ENCODE data around the gene DCX.

Gene DCX

GRCh38 chrX:111309083-111309482, 102.9 kb downstream of the DCX start:
- DNase-seq (ENCODE audit: low read depth in 1 of 2, low spot score in 1 of 2), result no peak

GRCh38 chrX:111308039-111308438, 104.0 kb downstream of the DCX start:
- DNase-seq (ENCODE audit: low read depth in 1 of 2, low spot score in 1 of 2), result no peak

GRCh38 chrX:111302284-111302683, 109.7 kb downstream of the DCX start:
- DNase-seq (ENCODE audit: low read depth in 1 of 2, low spot score in 1 of 2), result no peak

GRCh38 chrX:111288841-111289240, 123.2 kb downstream of the DCX start:
- DNase-seq (ENCODE audit: low read depth in 1 of 2, low spot score in 1 of 2), result no peak

- DNase-seq (ENCODE audit: low read depth in 1 of 2, low spot score in 1 of 2), result no peak
Observed at GRCh38 chrX:111284631-111285293, 127.2 kb downstream of the DCX start.

GRCh38 chrX:111283446-111283845, 128.5 kb downstream of the DCX start:
- no peak for DNase-seq (ENCODE audit: low read depth in 1 of 2, low spot score in 1 of 2)

- no peak for DNase-seq (ENCODE audit: low read depth in 1 of 2, low spot score in 1 of 2)
Observed at GRCh38 chrX:111282991-111283390, 129.0 kb downstream of the DCX start.

GRCh38 chrX:111282139-111282538, 129.9 kb downstream of the DCX start:
- no peak for DNase-seq (ENCODE audit: low read depth in 1 of 2, low spot score in 1 of 2)

- DNase-seq (ENCODE audit: low read depth in 1 of 2, low spot score in 1 of 2), result no peak
Observed at GRCh38 chrX:111270339-111270738, 141.7 kb downstream of the DCX start, which contains the start of gene CAPN6. Gene CAPN6, minus strand, starts transcription at chrX:111270483. Its CDS starts 6,547 bp downstream, at chrX:111263936.

- no peak for DNase-seq (ENCODE audit: low read depth in 1 of 2, low spot score in 1 of 2)
Observed at GRCh38 chrX:111268506-111268905, 143.5 kb downstream of the DCX start.

- DNase-seq (ENCODE audit: low read depth in 1 of 2, low spot score in 1 of 2), result no peak
Observed at GRCh38 chrX:111265486-111265885, 146.5 kb downstream of the DCX start.

- DNase-seq (ENCODE audit: low read depth in 1 of 2, low spot score in 1 of 2), result no peak
Observed at GRCh38 chrX:111264385-111264784, 147.6 kb downstream of the DCX start.

GRCh38 chrX:111262086-111262485, 149.9 kb downstream of the DCX start:
- DNase-seq (ENCODE audit: low read depth in 1 of 2, low spot score in 1 of 2), result no peak

GRCh38 chrX:111260451-111260850, 151.5 kb downstream of the DCX start:
- no peak for DNase-seq (ENCODE audit: low read depth in 1 of 2, low spot score in 1 of 2)

GRCh38 chrX:111259559-111259958, 152.4 kb downstream of the DCX start:
- no peak for DNase-seq (ENCODE audit: low read depth in 1 of 2, low spot score in 1 of 2)

GRCh38 chrX:111257733-111258132, 154.3 kb downstream of the DCX start:
- no peak for DNase-seq (ENCODE audit: low read depth in 1 of 2, low spot score in 1 of 2)

GRCh38 chrX:111254896-111255693, 156.9 kb downstream of the DCX start:
- DNase-seq (ENCODE audit: low read depth in 1 of 2, low spot score in 1 of 2), result no peak

GRCh38 chrX:111244235-111244750, 167.7 kb downstream of the DCX start:
- no peak for DNase-seq (ENCODE audit: low read depth in 1 of 2, low spot score in 1 of 2)

Measured in activated T-helper 1 cell treated with anti-CD3 and anti-CD28 coated beads, Interleukin-2, amount 50 U/mL, for 16 hours (primary cell).